Lower lobe of right lung (tissue), 2 donors: ENCODE results near the gene ZNFX1. TPM values are rescaled to one million over a fixed set of nuclear protein-coding genes. Genes with fewer than 3 reads are reported as not detected.
A peak's percentile ranks its signal among the peaks of the same experiment; 100 is the strongest.
"Not testable (repeated sequence)": the region's sequence is repeated elsewhere in the genome, so short reads cannot be mapped to it uniquely, and the experiment has no call there.

Source experiments
- ATAC-seq, 2 donors: fragments of 200-7000 bp; cut with Tn5 transposase; one replicate each; pipeline ENCODE4 v1.9.1; 2020 to 2022; ENCODE audit warnings: mild to moderate bottlenecking in 2 of 2, moderate library complexity in 2 of 2
- DNase-seq: peaks from one replicate; pipeline ENCODE4 v3.0.0-alpha.2; 2020
- H3K27ac ChIP-seq: fragments of 200-600 bp; one replicate; pipeline ENCODE4 v1.8.0; 2022
- H3K27me3 ChIP-seq: fragments of 200-600 bp; one replicate; pipeline ENCODE4 v1.8.0; 2022; ENCODE audit warnings: low read depth
- H3K36me3 ChIP-seq: fragments of 200-600 bp; one replicate; pipeline ENCODE4 v1.8.0; 2022; ENCODE audit warnings: mild to moderate bottlenecking
- H3K4me1 ChIP-seq: fragments of 200-600 bp; one replicate; pipeline ENCODE4 v1.8.0; 2022
- H3K4me3 ChIP-seq: fragments of 200-600 bp; one replicate; pipeline ENCODE4 v1.8.0; 2022; ENCODE audit warnings: mild to moderate bottlenecking
- H3K9me3 ChIP-seq: fragments of 200-600 bp; one replicate; pipeline ENCODE4 v1.8.0; 2022
- intact Hi-C: fragments of 100-400 bp; cut with DNase I; formaldehyde crosslinking; loops from one replicate; pipeline ENCODE4 v1.11.0; 2022
- total RNA-seq: library from RNA; stranded (reverse); fragmentation: NEBNext Ultra II Directional; extraction: Animal tissue kit (Norgen Biotek cat#: 25700); gene quantifications from one replicate; pipeline ENCODE4 v1.2.1, GENCODE V29; 2021
- TF ChIP-seq, protein P1 (sequence below): fragments of 200-600 bp; IDR thresholded peaks from one replicate; pipeline ENCODE4 v1.8.0; 2022; ENCODE audit warnings: antibody characterized with exemption, mild to moderate bottlenecking
- donor health status: DM: no; HTN: yes; CAD: no; lungs with severe emphysema.

Gene ZNFX1
- total RNA-seq, 1 donor from 2014 or later: 53.9 TPM

- intact Hi-C loops: no loop called here
- ATAC-seq (no peak), DNase-seq (no peak)
- Histone ChIP-seq H3K9me3 (no peaks in the 10 kb centered on the region), H3K4me1 (peaks cover 23% of the 10 kb centered on the region), H3K27ac (no peak overlapping the region), H3K4me3 (peak overlapping the region; percentile 41), H3K27me3 (peaks cover 57% of the 10 kb centered on the region), H3K36me3 (no peaks in the 10 kb centered on the region)
- TF ChIP-seq, protein P1, sequence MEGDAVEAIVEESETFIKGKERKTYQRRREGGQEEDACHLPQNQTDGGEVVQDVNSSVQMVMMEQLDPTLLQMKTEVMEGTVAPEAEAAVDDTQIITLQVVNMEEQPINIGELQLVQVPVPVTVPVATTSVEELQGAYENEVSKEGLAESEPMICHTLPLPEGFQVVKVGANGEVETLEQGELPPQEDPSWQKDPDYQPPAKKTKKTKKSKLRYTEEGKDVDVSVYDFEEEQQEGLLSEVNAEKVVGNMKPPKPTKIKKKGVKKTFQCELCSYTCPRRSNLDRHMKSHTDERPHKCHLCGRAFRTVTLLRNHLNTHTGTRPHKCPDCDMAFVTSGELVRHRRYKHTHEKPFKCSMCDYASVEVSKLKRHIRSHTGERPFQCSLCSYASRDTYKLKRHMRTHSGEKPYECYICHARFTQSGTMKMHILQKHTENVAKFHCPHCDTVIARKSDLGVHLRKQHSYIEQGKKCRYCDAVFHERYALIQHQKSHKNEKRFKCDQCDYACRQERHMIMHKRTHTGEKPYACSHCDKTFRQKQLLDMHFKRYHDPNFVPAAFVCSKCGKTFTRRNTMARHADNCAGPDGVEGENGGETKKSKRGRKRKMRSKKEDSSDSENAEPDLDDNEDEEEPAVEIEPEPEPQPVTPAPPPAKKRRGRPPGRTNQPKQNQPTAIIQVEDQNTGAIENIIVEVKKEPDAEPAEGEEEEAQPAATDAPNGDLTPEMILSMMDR: no peak
Observed at GRCh38 chr20:49319208-49319809, 41.5 kb upstream of the ZNFX1 start.

DNA sequence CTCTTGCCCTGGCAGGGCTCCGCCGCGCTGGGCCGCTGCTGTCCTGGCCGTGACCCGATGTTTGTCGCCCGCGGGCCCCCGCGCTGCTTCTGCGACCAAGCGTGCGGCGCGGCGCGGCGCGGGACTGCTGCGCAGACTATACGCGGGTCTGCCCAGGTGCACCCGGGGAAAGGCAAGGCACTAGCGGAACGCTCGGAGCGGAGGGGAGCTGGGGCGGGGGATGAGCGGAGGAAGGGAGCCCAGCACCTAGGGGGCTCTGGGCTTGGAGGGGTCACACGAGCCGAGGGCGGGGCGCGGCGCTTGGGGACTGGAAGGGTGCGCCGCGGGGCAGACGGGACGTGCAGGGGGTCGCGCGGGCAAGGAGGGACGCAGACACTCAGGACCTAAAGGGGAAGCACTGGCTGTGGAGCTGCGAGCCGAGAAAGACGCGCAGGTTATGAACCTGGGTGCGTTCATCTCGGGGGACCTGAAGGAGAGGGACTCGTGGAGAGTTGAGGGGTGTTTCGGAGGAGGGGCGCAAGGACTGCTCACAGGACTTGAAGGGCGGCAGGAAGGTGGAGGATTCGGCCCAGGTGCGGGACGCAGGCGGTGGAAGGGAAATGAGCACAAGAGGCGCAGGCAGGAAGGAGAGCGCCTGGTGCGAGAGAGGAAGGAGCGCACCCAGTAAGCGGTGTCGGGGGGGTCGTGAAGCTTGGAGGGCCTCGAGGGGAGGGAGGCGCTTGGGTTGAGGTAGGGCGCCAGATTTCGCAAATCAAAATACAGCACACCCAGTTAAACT, 40.8 kb upstream of the ZNFX1 start:
- peak; percentile 54 for DNase-seq
- no peak overlapping the region for H3K27ac ChIP-seq
- intact Hi-C loops: no loop called here
- peaks cover 57% of the 10 kb centered on the region for H3K27me3 ChIP-seq
- peak; percentile 33 to 55 for ATAC-seq
- TF ChIP-seq, protein P1: no peak
- H3K9me3 ChIP-seq: no peaks in the 10 kb centered on the region
- H3K4me3 ChIP-seq: peak overlapping the region; percentile 41
- no peaks in the 10 kb centered on the region for H3K36me3 ChIP-seq
- peaks cover 19% of the 10 kb centered on the region for H3K4me1 ChIP-seq

DNA sequence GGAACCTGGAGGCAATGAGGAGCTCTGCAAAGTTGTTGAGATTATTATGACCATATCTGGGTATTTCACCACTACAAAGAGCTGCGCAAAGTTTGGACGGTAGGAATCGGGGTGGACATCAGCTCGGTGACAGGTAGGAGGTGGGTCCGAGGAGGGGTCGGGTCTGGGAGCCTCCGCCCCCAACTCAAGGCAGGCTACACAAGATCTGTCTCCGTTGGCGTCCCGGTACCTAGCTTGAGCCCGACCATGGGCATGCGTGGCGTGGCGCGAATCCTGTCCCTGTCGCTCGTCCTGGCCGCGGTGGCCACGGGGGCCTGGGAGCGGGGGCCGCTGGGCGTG, 40.2 kb upstream of the ZNFX1 start:
- peak overlapping the region; percentile 41 for H3K4me3 ChIP-seq
- peaks cover 16% of the 10 kb centered on the region for H3K4me1 ChIP-seq
- ATAC-seq: peak in 1 of 2 donors; percentile 9
- H3K27ac ChIP-seq: no peak overlapping the region
- no peak for DNase-seq
- H3K36me3 ChIP-seq: no peaks in the 10 kb centered on the region
- intact Hi-C loops: no loop called here
- TF ChIP-seq, protein P1: no peak
- H3K27me3 ChIP-seq: peaks cover 57% of the 10 kb centered on the region
- no peaks in the 10 kb centered on the region for H3K9me3 ChIP-seq

- ATAC-seq (no peak), DNase-seq (no peak)
- H3K4me1 ChIP-seq: peaks cover 16% of the 10 kb centered on the region
- intact Hi-C loops: no loop called here
- TF ChIP-seq, protein P1: no peak
- H3K27ac ChIP-seq: no peak overlapping the region
- no peaks in the 10 kb centered on the region for H3K36me3 ChIP-seq
- no peak overlapping the region for H3K4me3 ChIP-seq
- H3K27me3 ChIP-seq: peaks cover 52% of the 10 kb centered on the region
- no peaks in the 10 kb centered on the region for H3K9me3 ChIP-seq
Observed at GRCh38 chr20:49316704-49317103, 38.8 kb upstream of the ZNFX1 start.

GRCh38 chr20:49315580-49315979, 37.7 kb upstream of the ZNFX1 start:
- Histone ChIP-seq H3K4me1 (peaks cover 16% of the 10 kb centered on the region), H3K36me3 (no peaks in the 10 kb centered on the region), H3K4me3 (no peak overlapping the region), H3K9me3 (no peaks in the 10 kb centered on the region), H3K27ac (no peak overlapping the region), H3K27me3 (peaks cover 41% of the 10 kb centered on the region)
- ATAC-seq (no peak), DNase-seq (no peak)
- intact Hi-C loops: no loop called here
- TF ChIP-seq, protein P1: no peak

DNA sequence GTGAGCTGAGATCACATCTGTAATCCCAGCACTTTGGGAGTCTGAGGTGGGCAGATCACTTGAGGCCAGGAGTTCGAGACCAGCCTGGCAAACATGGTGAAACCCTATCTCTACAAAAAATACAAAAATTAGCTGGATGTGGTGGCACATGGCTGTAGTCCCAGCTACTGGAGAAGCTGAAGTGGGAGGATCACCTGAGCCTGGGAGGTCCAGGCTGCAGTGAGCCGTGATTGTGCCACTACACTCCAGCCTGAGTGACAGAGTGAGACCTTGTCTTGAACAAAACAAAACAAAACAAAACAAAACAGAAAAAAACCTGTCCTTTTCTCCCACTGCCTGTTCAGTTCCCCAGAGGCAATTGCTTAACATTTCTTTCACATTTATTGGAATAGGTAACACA, 36.2 kb upstream of the ZNFX1 start:
- H3K36me3 ChIP-seq, ATAC-seq, DNase-seq, intact Hi-C loops, H3K27ac ChIP-seq, H3K9me3 ChIP-seq, H3K4me3 ChIP-seq: not testable (repeated sequence)
- peaks cover 26% of the 10 kb centered on the region for H3K27me3 ChIP-seq
- peaks cover 11% of the 10 kb centered on the region for H3K4me1 ChIP-seq
